ENCODE results near the gene MYCBP2. TPM values are rescaled to one million over a fixed set of nuclear protein-coding genes. Genes with fewer than 3 reads are reported as not detected.
"Not testable (repeated sequence)": the region's sequence is repeated elsewhere in the genome, so short reads cannot be mapped to it uniquely, and the experiment has no call there.

Gene MYCBP2
- polyA plus RNA-seq, 2 of the 4 experiments (the other 2 are of a cell fraction) = 15.8 to 37.8 TPM

- no peak overlapping the region for H3K4me3 ChIP-seq
- ATAC-seq = no peak
- WGBS (ENCODE audit: missing lambda C conversion rate) = 43% methylated on average over 1 of the region's 1 CpG
Measured at GRCh38 chr13:77350811-77351210, 23.9 kb upstream of the MYCBP2 start.

GRCh38 chr13:77349365-77349764 lies 22.5 kb upstream of the MYCBP2 start:
- no peak for FAIRE-seq
- H3K9me3 ChIP-seq = no peaks in the 10 kb centered on the region
- ChIA-PET CTCF (no interaction called here), POLR2A (no interaction called here)
- no peak overlapping the region for H3K4me2 ChIP-seq
- no peak for DNase-seq (ENCODE audit: low read depth in 1 of 2, low spot score in 1 of 2)
- TF ChIP-seq RNF2 (IDR thresholded peaks at IDR 0.05; ENCODE audit: borderline replicate concordance, low read depth) (no peak), ELK1 (IDR thresholded peaks at IDR 0.05; ENCODE audit: low read depth, low read length) (no peak), MAFK (IDR thresholded peaks at IDR 0.05; ENCODE audit: partially characterized antibody) (no peak), POLR2AphosphoS2 (conservative IDR thresholded peaks at IDR 0.05; ENCODE audit: low read length) (no peak), ATOH8 (CRISPR knock-in tag; IDR thresholded peaks at IDR 0.05; ENCODE audit: low read depth) (no peak), MYC (IDR thresholded peaks at IDR 0.05; ENCODE audit: borderline replicate concordance, low read length) (no peak), ESRRA (IDR thresholded peaks at IDR 0.05; ENCODE audit: borderline replicate concordance, low read length) (no peak), E2F6 (IDR thresholded peaks at IDR 0.05; ENCODE audit: borderline replicate concordance, low read depth) (no peak), FOSL2 (IDR thresholded peaks at IDR 0.05) (no peak), FOSL2 (CRISPR knock-in tag; IDR thresholded peaks at IDR 0.05) (no peak), RCOR1 (IDR thresholded peaks at IDR 0.05; ENCODE audit: low read depth, low read length) (no peak)
- H3K4me1 ChIP-seq = no peaks in the 10 kb centered on the region
- H3K27ac ChIP-seq = no peak overlapping the region
- no peak for ATAC-seq
- WGBS (ENCODE audit: missing lambda C conversion rate) = 0% methylated on average over 1 of the region's 1 CpG
- H3K4me3 ChIP-seq = no peak overlapping the region

More at GRCh38 chr13:77350811-77351210, 23.9 kb upstream of the MYCBP2 start:
- DNase-seq (ENCODE audit: low read depth in 1 of 2, low spot score in 1 of 2) (no peak), FAIRE-seq (no peak)
- POLR2A ChIA-PET = no interaction called here
- no peak for TF ChIP-seq CTCF (IDR thresholded peaks at IDR 0.05)
- TF ChIP-seq BCL3 (IDR thresholded peaks at IDR 0.05) = no peak
- TF ChIP-seq HMGXB4 (CRISPR knock-in tag; IDR thresholded peaks at IDR 0.05; ENCODE audit: borderline replicate concordance) = no peak
- TF ChIP-seq CBX8 (IDR thresholded peaks at IDR 0.05) = no peak
- TF ChIP-seq EHF (CRISPR knock-in tag; IDR thresholded peaks at IDR 0.05) = no peak
- TF ChIP-seq NPAS2 (CRISPR knock-in tag; IDR thresholded peaks at IDR 0.05; ENCODE audit: borderline replicate concordance) = no peak
- TF ChIP-seq GATA3 (IDR thresholded peaks at IDR 0.05; ENCODE audit: borderline replicate concordance) = no peak
- no peak for TF ChIP-seq FOSL2 (IDR thresholded peaks at IDR 0.05)
- TF ChIP-seq FOSL2 (CRISPR knock-in tag; IDR thresholded peaks at IDR 0.05) = no peak
- no peak for TF ChIP-seq EHMT2 (IDR thresholded peaks at IDR 0.05; ENCODE audit: low read depth)
- TF ChIP-seq ZNF302 (CRISPR knock-in tag; IDR thresholded peaks at IDR 0.05) = no peak
- no peak for TF ChIP-seq HES2 (IDR thresholded peaks at IDR 0.05)
- no peak for TF ChIP-seq ESRRA (IDR thresholded peaks at IDR 0.05; ENCODE audit: borderline replicate concordance, low read length)
- no peak for TF ChIP-seq TP53 (CRISPR knock-in tag; IDR thresholded peaks at IDR 0.05)
- no peak for TF ChIP-seq JUNB (IDR thresholded peaks at IDR 0.05)
- TF ChIP-seq HOXB5 (CRISPR knock-in tag; IDR thresholded peaks at IDR 0.05) = no peak
- TF ChIP-seq MAFK (IDR thresholded peaks at IDR 0.05; ENCODE audit: partially characterized antibody) = no peak
- no peak for TF ChIP-seq ZSCAN20 (CRISPR knock-in tag; IDR thresholded peaks at IDR 0.05)
- TF ChIP-seq SMC3 (IDR thresholded peaks at IDR 0.05) = no peak
- CTCF ChIA-PET = no interaction called here
- H3K9me3 ChIP-seq = no peaks in the 10 kb centered on the region
- no peak overlapping the region for H3K4me2 ChIP-seq
- H3K4me1 ChIP-seq = no peaks in the 10 kb centered on the region
- no peak overlapping the region for H3K27ac ChIP-seq

- ATAC-seq; H3K27ac ChIP-seq; H3K4me3 ChIP-seq; FAIRE-seq; DNase-seq (ENCODE audit: low read depth in 1 of 2, low spot score in 1 of 2); POLR2A ChIA-PET; CTCF ChIA-PET; H3K9me3 ChIP-seq; H3K4me1 ChIP-seq; H3K4me2 ChIP-seq: not testable (repeated sequence)
- WGBS (ENCODE audit: missing lambda C conversion rate) = 82% methylated on average over 3 of the region's 3 CpGs
Measured at GRCh38 chr13:77347351-77347750, 20.5 kb upstream of the MYCBP2 start.
